Islet precursor cell (in vitro differentiated cells): Measurements from ENCODE around the gene CHIA.

Source experiments
- DNase-seq: peaks from one replicate; pipeline ENCODE4 v3.0.0-alpha.2; 2018

The CHIA gene

GRCh38 chr1:111369645-111370044, 79.0 kb downstream of the CHIA start:
- DNase-seq = peak; percentile 11
